UCSD-AML1 (cell line): ENCODE data around the gene EXOC7.

Experiments used
- DNase-seq: peaks from one replicate; lab custom pipeline; 2025; ENCODE audit not compliant: unreplicated experiment; lab: John Stamatoyannopoulos, UW

The EXOC7 gene, protein sequence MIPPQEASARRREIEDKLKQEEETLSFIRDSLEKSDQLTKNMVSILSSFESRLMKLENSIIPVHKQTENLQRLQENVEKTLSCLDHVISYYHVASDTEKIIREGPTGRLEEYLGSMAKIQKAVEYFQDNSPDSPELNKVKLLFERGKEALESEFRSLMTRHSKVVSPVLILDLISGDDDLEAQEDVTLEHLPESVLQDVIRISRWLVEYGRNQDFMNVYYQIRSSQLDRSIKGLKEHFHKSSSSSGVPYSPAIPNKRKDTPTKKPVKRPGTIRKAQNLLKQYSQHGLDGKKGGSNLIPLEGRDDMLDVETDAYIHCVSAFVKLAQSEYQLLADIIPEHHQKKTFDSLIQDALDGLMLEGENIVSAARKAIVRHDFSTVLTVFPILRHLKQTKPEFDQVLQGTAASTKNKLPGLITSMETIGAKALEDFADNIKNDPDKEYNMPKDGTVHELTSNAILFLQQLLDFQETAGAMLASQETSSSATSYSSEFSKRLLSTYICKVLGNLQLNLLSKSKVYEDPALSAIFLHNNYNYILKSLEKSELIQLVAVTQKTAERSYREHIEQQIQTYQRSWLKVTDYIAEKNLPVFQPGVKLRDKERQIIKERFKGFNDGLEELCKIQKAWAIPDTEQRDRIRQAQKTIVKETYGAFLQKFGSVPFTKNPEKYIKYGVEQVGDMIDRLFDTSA

DNA sequence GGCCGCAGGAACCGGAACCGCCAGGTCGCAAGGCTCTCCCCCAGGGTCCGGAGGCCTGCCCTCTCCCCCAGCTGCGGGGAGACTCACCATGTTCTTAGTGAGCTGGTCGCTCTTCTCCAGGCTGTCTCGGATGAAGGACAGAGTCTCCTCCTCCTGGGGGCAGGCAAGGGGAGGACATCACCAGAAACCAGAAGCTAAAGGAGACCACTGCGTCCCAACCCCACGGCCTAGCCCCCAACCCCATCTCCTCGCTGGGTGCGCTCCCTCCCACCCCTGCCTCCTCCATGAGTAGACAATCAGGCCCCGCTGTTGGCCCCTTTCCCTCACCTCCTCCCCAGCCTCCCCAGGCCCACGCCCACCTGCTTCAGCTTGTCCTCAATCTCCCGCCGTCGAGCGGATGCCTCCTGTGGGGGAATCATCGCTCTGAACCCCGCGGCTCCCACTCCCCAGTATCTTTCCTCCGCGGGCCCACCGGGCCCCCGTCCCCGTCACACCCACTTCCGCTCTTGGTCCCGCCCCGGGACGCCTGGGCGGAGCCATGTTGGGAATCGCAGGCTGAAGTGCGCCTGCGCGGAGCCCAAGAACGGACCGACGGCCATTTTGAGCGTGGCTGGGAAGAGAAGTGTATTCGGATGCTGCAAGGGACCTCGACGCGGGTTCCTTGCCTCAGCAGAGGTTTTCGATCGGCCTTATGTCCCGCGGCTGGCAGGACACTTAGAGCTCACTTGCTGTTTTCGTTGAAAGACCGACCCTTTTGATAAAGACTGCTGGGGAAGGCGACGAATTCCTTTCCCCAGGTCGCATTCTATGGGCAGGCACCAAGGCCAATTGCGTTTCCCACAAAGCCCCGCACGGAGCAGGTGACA is at the start of gene EXOC7:
TSS of gene EXOC7 (minus strand) at position 514 of the 866 bp plus-strand sequence. CDS start at position 419, 95 bp downstream.
- DNase-seq, result peak; percentile 96

DNA sequence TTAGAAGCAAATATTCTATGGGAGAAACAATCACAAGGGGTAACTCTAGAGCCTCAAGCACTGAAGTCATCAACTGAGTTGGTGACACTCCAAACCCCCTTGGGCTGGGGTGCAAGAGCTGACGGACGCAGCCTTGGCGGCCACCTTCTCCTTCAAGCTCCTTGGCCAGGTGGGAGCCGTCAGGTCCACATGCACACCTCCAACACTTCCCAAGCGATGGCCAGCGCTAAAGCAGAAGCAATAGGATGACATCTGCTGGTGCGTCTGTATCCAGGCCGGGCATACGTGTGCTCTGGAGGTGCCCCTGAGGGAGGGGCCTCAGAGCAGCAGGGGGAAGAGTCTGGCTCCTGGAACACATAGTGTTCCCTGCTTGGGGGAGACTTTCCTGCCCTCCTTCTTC is 49.6 kb upstream of the EXOC7 start:
- no peak for DNase-seq

DNA sequence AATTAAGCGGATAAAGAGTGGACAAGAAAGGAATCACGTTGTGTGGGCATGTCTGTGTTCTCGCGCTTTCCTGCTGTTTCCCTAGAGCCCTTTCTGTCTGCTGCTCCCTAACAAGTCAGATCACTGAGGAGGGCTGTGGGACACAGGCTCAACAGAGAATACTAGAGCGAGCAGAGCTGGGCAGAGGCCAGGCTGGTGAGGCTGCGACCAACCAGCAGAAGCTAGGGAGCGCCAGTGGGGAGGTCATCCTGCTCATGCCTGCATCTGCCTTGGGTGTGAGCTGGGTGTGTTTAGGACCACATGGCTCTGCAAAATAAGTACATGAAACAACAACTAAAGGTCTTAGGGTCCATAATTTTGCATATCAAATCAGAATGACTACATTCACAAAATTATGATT is 49.0 kb upstream of the EXOC7 start:
- no peak for DNase-seq

DNA sequence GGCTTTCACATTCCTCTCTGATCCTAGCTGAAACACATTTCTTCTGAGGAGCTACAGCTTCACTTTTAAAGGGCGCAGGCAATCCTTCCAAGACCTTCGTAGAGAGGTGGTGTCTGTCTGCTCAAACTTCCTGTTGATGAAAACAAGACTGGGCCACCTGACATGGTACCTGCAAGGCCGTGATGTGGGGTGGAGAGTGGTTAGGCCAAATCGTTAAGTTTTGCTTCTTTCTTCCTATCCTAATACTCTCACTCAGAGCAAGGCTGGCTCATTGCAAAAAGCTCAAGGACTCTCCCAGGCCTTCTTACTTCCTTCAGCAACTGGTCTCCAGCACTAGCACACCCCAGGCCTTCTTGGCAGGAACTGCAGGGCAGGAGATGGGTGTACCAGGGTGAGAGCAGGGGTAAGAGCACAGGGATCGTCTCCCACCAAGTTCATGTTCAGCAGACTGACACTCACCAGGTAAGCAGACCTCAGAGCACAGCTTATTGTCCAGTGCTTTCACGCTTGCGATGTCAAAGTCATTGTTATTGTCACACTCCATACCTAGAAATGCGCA is 48.4 kb upstream of the EXOC7 start:
- DNase-seq, result no peak

DNA sequence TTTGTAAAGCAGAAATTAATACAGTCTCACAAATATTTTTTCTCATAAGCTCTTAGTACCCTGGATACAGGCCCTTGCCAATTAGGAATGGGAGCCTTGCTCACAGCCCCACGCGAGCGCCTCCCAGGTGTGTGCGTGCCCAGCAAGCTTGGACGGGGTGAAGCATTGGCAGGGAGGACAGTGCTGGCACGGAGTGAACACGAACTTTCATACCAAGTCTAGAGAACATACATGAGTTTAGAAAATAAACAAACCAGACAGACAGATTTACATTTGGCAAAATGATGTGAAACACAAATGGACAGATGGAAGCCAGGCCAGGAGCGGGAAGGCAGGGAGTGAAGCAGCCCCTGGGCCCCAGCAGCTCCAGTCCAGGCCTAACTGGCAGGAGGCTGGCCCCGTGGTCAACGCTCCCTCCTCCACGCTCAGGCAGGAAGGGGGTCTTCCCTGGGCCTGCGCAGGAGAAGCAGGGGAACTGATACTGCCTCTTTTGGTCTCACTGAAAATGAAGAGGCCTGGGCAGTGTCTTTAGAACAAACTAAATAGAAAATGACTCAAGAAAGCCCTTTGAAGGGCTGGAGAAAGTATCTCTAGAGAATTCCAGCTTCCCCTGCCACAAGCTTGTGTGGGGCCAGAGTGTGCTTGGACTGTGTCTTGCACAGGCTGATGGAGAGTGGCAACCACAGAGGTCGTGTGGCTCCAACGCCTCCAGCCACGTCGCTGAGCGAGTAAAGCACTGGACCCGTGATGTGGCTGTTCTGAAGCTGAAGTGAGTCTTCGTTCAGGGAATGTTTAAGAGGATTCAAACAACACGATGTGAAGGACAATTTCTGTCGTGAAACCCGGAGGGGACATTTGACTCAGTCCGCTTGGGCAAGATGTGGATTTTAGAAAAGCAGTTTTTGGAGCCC is 47.4 kb upstream of the EXOC7 start:
- DNase-seq, result no peak

DNA sequence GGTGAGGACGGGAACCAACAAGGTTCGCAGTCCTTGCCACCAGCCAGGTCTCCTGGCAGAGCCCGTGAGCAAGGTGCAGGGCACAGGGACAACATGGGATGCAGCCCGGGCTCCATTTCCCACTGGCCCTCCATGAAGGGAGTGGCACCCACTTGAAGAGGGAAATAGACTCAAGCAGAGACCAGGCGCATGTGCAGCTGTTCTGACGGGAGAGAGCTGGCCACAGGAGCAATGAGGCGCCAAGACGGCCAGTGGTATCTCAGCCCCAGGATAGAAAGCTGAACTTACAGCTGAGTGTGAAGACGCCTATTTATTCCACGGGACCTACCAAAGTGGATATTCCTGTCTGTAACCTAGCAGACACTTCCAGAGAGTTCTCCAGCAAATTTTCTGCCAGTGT is 45.6 kb upstream of the EXOC7 start:
- DNase-seq, result no peak

DNA sequence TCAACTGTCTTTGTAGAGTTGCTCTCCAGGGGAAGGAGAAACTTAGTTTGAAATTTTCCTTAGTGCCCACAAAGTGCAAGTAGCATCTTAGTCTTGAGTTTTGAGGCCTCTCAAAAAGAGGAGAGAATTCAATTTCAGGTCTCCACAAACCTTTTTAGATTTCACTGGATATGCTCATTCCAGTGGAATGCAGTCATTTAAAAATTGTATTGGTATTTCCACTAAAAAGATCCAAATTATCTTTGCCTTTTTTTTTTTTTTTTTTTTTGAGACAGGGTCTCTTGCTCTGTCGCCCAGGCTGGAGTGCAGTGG is 44.4 kb upstream of the EXOC7 start:
- DNase-seq, result no peak

DNA sequence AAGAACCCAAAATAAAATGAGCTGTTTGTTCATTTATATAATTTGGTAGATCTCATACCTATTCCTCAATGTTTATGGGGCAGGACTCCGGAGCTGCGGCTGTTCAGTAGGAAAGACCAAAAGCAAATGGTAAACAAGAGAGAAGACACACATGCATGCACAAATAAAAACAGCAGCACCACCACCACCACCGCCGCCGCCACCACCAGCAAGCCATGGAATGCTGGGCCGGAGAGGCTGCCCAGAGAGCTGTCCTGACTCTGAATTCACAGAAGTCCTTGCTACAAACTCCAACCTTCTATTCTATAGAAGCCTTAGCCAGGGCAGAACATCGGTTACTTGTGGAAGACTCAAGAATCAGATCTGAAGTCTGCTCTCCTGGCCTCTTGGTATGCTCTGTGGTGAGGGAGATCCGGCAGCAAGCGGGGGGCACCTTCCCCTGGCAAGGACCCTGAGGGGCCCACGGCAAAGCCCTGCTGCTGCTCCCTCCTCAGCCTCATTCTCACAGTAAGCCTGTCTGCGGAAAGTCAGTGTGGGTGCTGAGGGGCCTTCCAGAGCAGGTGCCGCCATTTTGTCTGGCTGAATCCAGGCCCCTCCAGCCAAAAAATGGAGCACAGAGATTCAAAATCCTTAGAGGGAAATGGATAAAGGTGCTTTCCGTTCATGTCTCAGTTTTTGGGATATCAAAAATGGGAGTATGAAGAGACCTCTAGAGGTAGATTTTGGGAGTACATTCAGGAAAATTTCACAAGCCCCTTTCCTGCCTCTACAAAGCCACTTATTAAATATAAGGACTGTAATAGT is 43.8 kb upstream of the EXOC7 start:
- DNase-seq, result no peak

DNA sequence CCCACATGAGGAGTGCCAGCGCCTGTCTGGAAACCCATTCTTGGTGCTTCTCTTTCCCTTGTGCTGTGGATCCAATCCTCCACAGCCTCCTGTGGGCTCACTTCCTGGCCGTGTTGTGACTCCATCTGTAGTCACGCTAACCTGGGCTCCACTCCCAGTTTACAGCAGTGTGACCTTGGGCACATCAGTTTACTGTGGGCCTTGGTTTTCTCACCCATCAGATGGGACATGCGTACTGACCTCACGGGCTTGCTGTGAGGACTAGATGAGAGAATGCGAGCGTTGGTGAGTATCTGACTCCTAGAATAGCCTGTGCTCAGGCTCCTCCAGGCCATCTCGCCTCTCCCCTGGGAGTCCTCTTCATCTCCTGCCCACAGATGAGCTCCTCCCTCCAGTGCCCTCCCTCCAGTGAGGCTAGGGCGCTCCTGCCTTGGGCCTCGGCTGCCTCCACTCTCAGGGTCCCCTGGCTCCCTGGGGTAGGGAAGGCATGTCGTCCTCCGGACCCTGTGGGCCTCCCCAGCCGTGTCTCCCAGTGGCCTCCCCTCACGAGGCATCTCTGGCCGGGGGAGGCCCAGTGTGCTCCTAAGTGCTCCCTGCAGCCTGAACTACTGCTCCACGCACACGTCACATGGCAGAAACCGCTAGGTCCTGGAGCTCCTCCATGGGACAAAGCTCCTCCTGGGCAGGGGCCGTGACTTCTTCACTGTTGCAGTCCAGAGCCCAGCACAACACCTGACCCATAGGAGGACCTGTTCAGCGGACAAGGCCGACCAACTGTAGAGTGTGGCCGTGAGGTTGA is 42.7 kb upstream of the EXOC7 start:
- DNase-seq, result no peak

DNA sequence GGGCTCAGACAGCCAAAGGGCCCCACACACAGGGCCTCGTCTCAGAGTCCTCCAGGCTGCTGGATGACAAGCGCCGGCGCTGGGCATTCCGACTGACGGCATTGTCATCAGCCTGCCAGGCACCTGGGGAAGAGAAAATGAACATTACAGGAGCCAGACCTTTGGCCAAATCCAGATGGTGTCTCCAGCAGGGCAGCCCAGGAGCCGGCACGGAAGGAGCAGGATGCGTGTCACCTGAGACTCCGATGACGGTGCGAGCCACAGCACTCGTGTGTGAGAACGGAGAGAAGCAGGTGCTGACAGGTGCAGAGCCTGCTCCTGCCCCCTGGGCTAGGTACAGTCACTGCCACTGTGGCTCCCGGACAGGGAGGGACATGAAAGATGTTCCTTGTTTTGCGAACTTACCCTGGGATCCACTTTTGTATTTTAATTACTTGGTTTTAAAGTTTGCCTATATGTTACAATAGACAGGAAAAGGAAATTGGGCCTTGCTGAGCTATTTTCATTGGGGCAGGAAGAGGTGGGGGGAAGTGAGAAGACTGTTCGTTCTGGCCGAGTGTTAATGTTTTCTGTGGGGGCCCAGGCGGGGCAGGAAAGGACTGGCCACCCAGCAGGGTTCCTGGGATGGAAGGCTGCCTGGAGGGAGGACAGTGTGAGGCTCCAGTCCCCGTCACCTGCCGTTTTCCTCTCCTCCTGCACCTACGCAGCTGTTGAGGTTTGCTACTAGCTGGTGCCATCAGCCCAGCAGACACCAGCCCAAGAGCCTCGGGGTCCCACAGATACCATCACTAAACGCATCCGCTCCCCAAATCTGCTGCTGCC is 41.9 kb upstream of the EXOC7 start:
- DNase-seq, result peak; percentile 54

DNA sequence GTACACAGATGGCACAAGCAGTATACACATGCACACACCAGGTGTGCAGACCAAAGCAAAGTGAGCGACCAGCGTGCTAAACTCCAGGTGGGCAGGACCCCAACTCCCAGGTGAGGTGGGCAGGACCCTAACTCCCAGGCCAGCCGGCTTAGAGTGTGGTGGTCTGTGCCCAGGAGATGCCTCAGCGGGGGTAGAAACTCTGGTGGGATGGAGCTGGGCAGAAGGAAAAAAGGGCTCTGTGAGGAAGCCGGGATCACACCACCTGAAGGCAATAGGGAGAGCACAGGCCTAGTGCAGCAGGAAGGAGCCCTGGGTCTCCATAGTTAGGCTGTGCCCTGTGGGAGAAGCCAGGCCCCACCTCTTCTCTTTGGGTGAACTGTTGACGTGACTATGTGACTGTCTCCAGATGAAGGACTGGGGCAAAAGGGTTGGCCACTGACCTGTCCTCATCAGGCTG is 39.0 kb upstream of the EXOC7 start:
- no peak for DNase-seq

DNA sequence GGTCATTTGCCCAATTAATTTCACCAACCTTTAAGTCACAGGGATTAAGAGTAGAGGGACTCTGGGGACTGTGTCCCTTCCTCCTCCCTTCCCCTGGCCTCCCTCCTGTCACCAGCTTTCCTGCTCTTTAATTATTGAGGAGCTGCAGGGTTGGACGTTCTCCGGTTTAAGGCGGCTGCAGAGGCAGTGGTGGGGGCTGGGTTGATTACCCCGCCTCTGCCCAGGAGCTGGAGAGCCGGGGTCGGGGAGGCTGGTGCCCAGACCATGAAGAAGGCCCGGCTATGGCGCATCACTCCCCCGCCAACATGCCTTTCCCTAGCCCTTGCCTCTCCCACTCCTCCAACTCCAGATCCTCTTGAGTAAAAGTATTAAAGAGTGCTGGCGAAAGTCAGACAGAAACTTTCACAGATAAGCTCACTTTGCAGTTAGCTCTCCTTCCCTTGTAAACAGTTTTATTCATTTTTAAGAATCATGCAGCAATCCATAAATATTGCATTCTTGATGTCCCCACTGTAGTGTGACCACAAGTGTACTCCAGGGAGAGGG is 38.5 kb upstream of the EXOC7 start:
- no peak for DNase-seq

DNA sequence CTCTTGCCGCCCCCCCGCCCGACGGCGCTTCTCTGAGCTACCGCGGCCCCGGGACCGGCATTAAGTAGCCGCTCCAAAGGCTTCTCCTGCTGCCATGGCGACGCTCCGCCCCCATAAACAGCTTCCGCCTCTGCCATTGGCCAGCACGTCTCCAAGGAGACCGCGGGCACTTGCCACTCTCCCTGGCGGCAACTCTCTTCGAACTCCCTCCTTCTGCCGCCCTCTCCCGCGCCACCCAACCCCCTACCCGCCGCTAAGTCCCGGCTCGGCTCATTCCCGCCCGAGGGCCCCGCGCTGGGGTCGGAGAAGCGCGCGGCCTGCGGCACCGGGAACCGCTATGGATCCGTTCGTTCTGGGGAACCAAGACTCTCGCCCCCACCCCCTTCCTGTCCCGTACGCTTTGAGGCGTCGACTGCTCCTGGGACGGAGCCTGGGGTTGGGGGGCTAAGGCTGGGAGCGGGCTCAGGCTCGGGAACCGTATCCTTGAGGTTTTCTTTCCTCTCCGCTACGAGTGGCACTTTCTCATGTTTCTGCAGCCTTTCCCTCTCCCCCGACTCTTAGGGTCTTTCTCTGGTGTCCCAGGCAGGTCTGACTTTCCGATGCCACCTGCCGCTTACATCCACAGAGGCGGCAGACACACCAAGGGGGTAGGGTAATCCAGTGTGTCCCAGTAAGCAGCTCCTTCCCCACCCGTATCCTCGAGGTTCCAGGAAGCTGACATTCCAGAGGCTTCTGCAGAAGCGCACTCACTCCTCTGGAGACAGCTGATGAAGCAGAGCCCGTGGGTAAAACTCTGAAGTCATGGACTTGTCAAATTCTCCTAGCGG is 37.8 kb upstream of the EXOC7 start, which contains the start of gene FOXJ1:
TSS of gene FOXJ1 (minus strand) at position 34 of the 827 bp plus-strand sequence. CDS start 850 bp downstream, outside the sequence.
- peak; percentile 89 for DNase-seq

DNA sequence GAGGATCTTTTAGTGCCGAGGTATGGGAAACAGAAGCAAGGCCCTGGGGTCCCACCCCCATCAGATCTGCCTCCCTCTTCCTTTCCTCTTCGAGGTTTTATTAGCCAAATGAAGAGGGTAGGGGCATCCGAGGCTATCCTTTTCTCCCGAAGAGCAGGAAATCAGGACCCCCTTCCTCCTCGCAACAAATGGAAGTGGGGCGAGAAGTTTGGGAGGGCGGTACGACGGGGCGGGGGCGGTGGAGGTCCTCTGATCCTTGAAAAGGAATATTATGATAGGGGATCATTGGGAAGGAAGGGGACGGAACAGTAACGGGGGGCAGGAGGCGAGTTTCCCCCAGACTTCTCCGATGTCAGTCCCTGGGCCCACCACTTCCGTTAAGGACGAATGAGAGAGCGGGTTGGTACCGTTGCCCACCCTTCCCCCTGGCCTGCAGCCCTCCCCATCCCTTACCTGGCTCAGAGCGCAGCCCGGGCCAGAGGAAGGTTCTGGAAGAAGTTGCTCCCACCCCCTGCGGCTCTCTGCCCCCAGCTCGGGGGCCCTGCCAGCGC is 37.1 kb upstream of the EXOC7 start:
- no peak for DNase-seq

DNA sequence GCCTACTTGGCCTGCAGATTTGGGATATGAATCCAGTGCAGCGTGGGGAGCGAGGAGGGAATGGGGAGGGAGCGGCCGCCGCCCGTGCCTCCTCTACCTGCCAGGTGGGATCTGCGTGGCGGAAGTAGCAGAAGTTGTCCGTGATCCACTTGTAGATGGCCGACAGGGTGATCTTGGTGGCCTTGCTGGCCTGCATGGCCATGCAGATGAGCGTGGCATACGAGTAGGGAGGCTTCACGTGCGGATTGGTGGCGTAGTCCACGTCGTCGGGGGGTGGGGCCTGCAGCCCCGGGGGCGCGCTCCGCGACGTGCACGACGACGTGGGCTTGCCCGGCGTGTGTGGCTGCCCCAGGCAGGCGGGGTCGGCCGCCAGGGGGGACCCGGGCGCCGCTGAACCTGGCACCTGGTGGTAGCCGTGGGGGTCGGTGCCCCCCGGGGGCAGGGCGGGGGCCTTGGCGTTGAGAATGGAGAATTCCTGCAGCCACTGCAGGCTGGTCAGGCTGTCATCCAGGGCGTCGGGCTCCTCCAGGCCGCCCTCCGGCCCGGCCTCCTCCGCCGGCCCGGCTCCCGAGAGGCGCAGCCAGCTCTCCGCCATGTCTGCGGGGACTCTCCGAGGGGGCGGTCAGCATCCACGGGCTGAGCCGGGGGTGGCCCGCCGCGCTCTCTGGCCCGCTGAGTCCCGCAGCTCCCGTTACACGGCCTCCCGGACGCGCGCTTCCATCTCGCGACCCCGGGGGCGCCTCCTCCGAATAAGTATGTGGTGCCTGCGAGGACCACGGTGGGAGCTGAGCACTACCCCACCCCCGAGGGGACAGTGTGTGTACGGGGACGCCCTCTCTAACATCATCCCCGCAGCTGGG is 36.4 kb upstream of the EXOC7 start:
- no peak for DNase-seq
